HepG2 (cell line): ENCODE data around the gene DIS3L2. TPM values are rescaled to one million over a fixed set of nuclear protein-coding genes. Genes with fewer than 3 reads are reported as not detected.

ENCODE experiments used
- ATAC-seq: fragments of 200-7000 bp; cut with Tn5 transposase; 3 replicates; pipeline ENCODE4 v1.9.1; 2020; ENCODE audit warnings: mild to moderate bottlenecking, moderate library complexity
- BruUV-seq: library from RNA; stranded (reverse); fragments of 400-500 nt; replicated peaks from 2 replicates; lab custom pipeline; 2021; lab: Mats Ljungman, UMichigan
- CTCF ChIA-PET: fragments of 300-600 bp; formaldehyde crosslinking; extraction: SDS; loops from one replicate; lab custom pipeline; 2021; ENCODE audit warnings: low total read pairs, inconsistent platforms, low intra/inter-chr PET ratio; lab: Yijun Ruan, JAX
- POLR2A ChIA-PET: fragments of 350-600 bp; sonication (Branson Sonifier 250); formaldehyde crosslinking; loops from one replicate; lab custom pipeline; 2020; ENCODE audit warnings: antibody characterized with exemption, inconsistent platforms; lab: Yijun Ruan, JAX
- DNase-seq: peaks from one replicate; pipeline ENCODE4 v3.0.0-alpha.2; 2015; ENCODE audit warnings: low spot score
- FAIRE-seq: peaks from 3 replicates; lab custom pipeline; 2011; peaks lifted over from hg19 to GRCh38; lab: Jason Lieb, UNC
- H2AFZ ChIP-seq: one replicate; pipeline ENCODE4 v1.6.1; 2011; ENCODE audit warnings: low read length, inconsistent platforms
- H3K27ac ChIP-seq: fragments of 300-600 bp; 3 replicates; pipeline ENCODE4 v1.8.0; 2011; ENCODE audit warnings: mixed run types, mild to moderate bottlenecking, mixed read lengths, low read length, inconsistent platforms; ENCODE audit not compliant: insufficient read depth; ENCODE audit errors: extremely low read length
- H3K27me3 ChIP-seq, 2 experiments: fragments of 200-600 bp in 1 of 2; 2 replicates in 1 of 2; 3 replicates in 1 of 2; pipeline versions ENCODE4 v1.6.0 to v1.8.0; 2011; ENCODE audit warnings: low read length in 2 of 2, mild to moderate bottlenecking in 2 of 2, moderate library complexity in 2 of 2, inconsistent platforms in 1 of 2; ENCODE audit not compliant: insufficient read depth in 2 of 2, control insufficient read depth in 1 of 2
- H3K36me3 ChIP-seq, 2 experiments: fragments of 200-600 bp in 1 of 2; replicated peaks in 1 of 2; 2 replicates in 1 of 2; 3 replicates in 1 of 2; pipeline versions ENCODE4 v1.5.1 to v1.8.0; 2011; ENCODE audit warnings: low read length in 2 of 2, inconsistent platforms in 1 of 2; ENCODE audit not compliant: insufficient read depth in 2 of 2, control insufficient read depth in 1 of 2
- H3K4me1 ChIP-seq: 2 replicates; pipeline ENCODE4 v1.5.1; 2012; ENCODE audit warnings: low read length, inconsistent platforms; ENCODE audit not compliant: insufficient read depth
- H3K4me2 ChIP-seq: 2 replicates; pipeline ENCODE4 v1.6.0; 2011; ENCODE audit warnings: low read depth, low read length, inconsistent platforms
- H3K4me3 ChIP-seq, 3 experiments: fragments of 200-600 bp in 1 of 3; sonication (generic), shearing (Covaris generic) in 1 of 3; replicated peaks in 1 of 3; 2 replicates each; pipeline ENCODE4 v1.5.1; 2011 to 2016; ENCODE audit warnings: low read length in 3 of 3, inconsistent platforms in 2 of 3, low read depth in 2 of 3, mild to moderate bottlenecking in 2 of 3, control low read depth in 1 of 3, mixed read lengths in 1 of 3; ENCODE audit not compliant: insufficient read depth in 1 of 3
- H3K79me2 ChIP-seq: one replicate; pipeline ENCODE4 v1.6.1; 2011; ENCODE audit warnings: low read length, inconsistent platforms; ENCODE audit not compliant: insufficient read depth
- H3K9ac ChIP-seq: 2 replicates; pipeline ENCODE4 v1.6.0; 2011; ENCODE audit warnings: mild to moderate bottlenecking, low read depth, low read length, inconsistent platforms; ENCODE audit not compliant: insufficient read depth
- H3K9me3 ChIP-seq: 2 replicates; pipeline ENCODE4 v1.5.1; 2012; ENCODE audit warnings: mild to moderate bottlenecking, low read length
- H4K20me1 ChIP-seq: 2 replicates; pipeline ENCODE4 v1.6.0; 2011; ENCODE audit warnings: inconsistent platforms, mild to moderate bottlenecking, low read length, moderate library complexity; ENCODE audit not compliant: insufficient read depth
- BHLHE40 ChIP-seq: IDR thresholded peaks from 2 replicates; pipeline ENCODE4 v1.6.1; 2011; ENCODE audit warnings: low read length, improper control_type of control experiment
- FOXO1 ChIP-seq: sonication (generic); formaldehyde crosslinking; IDR thresholded peaks from 2 replicates; pipeline ENCODE4 v1.4.0; 2020; ENCODE audit warnings: missing genetic modification reagents
- MAX ChIP-seq: IDR thresholded peaks from 2 replicates; pipeline ENCODE4 v1.6.1; 2012; ENCODE audit warnings: inconsistent platforms
- NCOA1 ChIP-seq: sonication (generic); formaldehyde crosslinking; IDR thresholded peaks from 2 replicates; pipeline ENCODE4 v1.9.0; 2021; ENCODE audit warnings: missing genetic modification reagents
- PATZ1 ChIP-seq: sonication (generic); formaldehyde crosslinking; IDR thresholded peaks from 2 replicates; pipeline ENCODE4 v1.4.0; 2020; ENCODE audit warnings: missing genetic modification reagents
- STAG1 ChIP-seq: sonication (generic); formaldehyde crosslinking; IDR thresholded peaks from 2 replicates; pipeline ENCODE4 v1.4.0; 2020; ENCODE audit warnings: missing genetic modification reagents
- STAT6 ChIP-seq: sonication (generic); formaldehyde crosslinking; IDR thresholded peaks from 2 replicates; pipeline ENCODE4 v1.4.0; 2020; ENCODE audit warnings: missing genetic modification reagents, mild to moderate bottlenecking, borderline replicate concordance
- TCF7L2 ChIP-seq: IDR thresholded peaks from 2 replicates; pipeline ENCODE4 v1.6.1; 2011; ENCODE audit warnings: mild to moderate bottlenecking, low read depth, low read length, moderate library complexity
- THAP8 ChIP-seq: sonication (generic); formaldehyde crosslinking; IDR thresholded peaks from 2 replicates; pipeline ENCODE4 v1.5.1; 2020; ENCODE audit warnings: missing genetic modification reagents, mild to moderate bottlenecking, borderline replicate concordance
- ZBTB33 ChIP-seq: sonication (generic); formaldehyde crosslinking; IDR thresholded peaks from 2 replicates; pipeline ENCODE4 v1.4.0; 2020; ENCODE audit warnings: missing genetic modification reagents
- ZNF10 ChIP-seq: sonication (generic); formaldehyde crosslinking; IDR thresholded peaks from 2 replicates; pipeline ENCODE4 v1.4.0; 2020; ENCODE audit warnings: mild to moderate bottlenecking, low read depth, missing genetic modification reagents, borderline replicate concordance
- ZNF547 ChIP-seq: sonication (generic); formaldehyde crosslinking; IDR thresholded peaks from 2 replicates; pipeline ENCODE4 v1.5.1; 2020; ENCODE audit warnings: mild to moderate bottlenecking, missing genetic modification reagents
- ZSCAN30 ChIP-seq: sonication (generic); formaldehyde crosslinking; IDR thresholded peaks from 2 replicates; pipeline ENCODE4 v1.5.0; 2020; ENCODE audit warnings: mild to moderate bottlenecking, missing genetic modification reagents
- WGBS: methylation state at CpG from one replicate; pipeline ENCODE4 v1.1.6; 2017; ENCODE audit warnings: low lambda C conversion rate; 5-methylcytosine and 5-hydroxymethylcytosine counted together
- in situ Hi-C: cut with HindIII; loops from 2 replicates; pipeline ENCODE4 v1.10.0; 2017; ENCODE audit warnings: low pct_unique_long_range_greater_than_20kb; ENCODE audit not compliant: extremely low pct_ligation_motif_present
- intact Hi-C: fragments of 100-400 bp; cut with micrococcal nuclease; formaldehyde crosslinking; loops from one replicate; pipeline ENCODE4 v1.10.0; 2022; ENCODE audit not compliant: unreplicated experiment
- polyA plus RNA-seq, 8 experiments: library from polyadenylated mRNA; depleted of rRNA in 3 of 8; stranded (reverse) in 7 of 8; unstranded in 1 of 8; fragments of >200 nt; fragmentation: Illumina TruSeq in 4 of 8; extraction: Trizol in 4 of 8; gene quantifications; 2 replicates each; pipeline versions ENCODE4 v1.2.1 to v1.2.3, GENCODE V29; 2011 to 2016; ENCODE audit warnings: low read depth in 4 of 8, missing spikeins in 1 of 8, mixed read lengths in 1 of 8; ENCODE audit not compliant: insufficient read depth in 1 of 8
- total RNA-seq, 5 experiments: library from RNA; depleted of rRNA; stranded (reverse); fragments of >200 nt; fragmentation: Illumina TruSeq; extraction: Trizol; gene quantifications; 2 replicates each; pipeline ENCODE4 v1.2.3, GENCODE V29; 2016; ENCODE audit warnings: low read depth in 1 of 5

The DIS3L2 gene
- total and polyA plus RNA-seq, 2 of the 13 experiments (the other 11 are each of a cell fraction or from before 2014, with no cell fraction given): 7.0 to 23.9 TPM

- TF ChIP-seq STAT6 (no peak), TCF7L2 (no peak), ZNF10 (CRISPR knock-in tag) (no peak)
Observed at GRCh38 chr2:232367016-232367415, 405.5 kb downstream of the DIS3L2 start (continued).

GRCh38 chr2:232367591-232368233 is 406.2 kb downstream of the DIS3L2 start:
- no TSS peak for BruUV-seq
- Histone ChIP-seq H3K4me1 (peaks cover 48% of the 10 kb centered on the region), H3K27me3 (peaks cover 0 to 26% of the 10 kb centered on the region in 2 experiments; a peak in 3 of 5 replicates), H3K9ac (no peak overlapping the region), H2AFZ (no peak overlapping the region), H3K4me2 (peak overlapping the region; percentile 34; the same call in 1 of the 2 replicates), H3K79me2 (no peaks in the 10 kb centered on the region), H3K4me3 (peak overlapping the region in 1 of 3 experiments; percentile 22; a peak in 1 of 6 replicates), H3K36me3 (no peaks in the 10 kb centered on the region), H3K9me3 (no peaks in the 10 kb centered on the region), H3K27ac (no peak overlapping the region), H4K20me1 (no peaks in the 10 kb centered on the region; the same call in 1 of the 2 replicates)
- in situ Hi-C loops (no loop called here), intact Hi-C loops (no loop called here)
- WGBS: 40% methylated on average over 11 of the region's 13 CpGs
- no peak for FAIRE-seq
- peak; percentile 58 for ATAC-seq
- DNase-seq: peak; percentile 24
- POLR2A ChIA-PET: no interaction called here
- CTCF ChIA-PET: no interaction called here
- TF ChIP-seq STAG1 (CRISPR knock-in tag) (peak; percentile 36), ZBTB33 (no peak), PATZ1 (CRISPR knock-in tag) (0 out of 2 replicates have a peak, but pooled peaks have one; percentile 32), FOXO1 (0 out of 2 replicates have a peak, but pooled peaks have one; percentile 13), ZNF547 (CRISPR knock-in tag) (0 out of 2 replicates have a peak, but pooled peaks have one; percentile 25), ZSCAN30 (CRISPR knock-in tag) (no peak), NCOA1 (CRISPR knock-in tag) (no peak), MAX (peak; percentile 2; the same call in 1 of the 2 replicates), THAP8 (CRISPR knock-in tag) (no peak), BHLHE40 (0 out of 2 replicates have a peak, but pooled peaks have one; percentile 9)
